ENCODE results near the gene DCAF15. TPM values are rescaled to one million over a fixed set of nuclear protein-coding genes. Genes with fewer than 3 reads are reported as not detected.

Gene DCAF15
- total RNA-seq, 1 donor from 2014 or later = 30.0 TPM

GRCh38 chr19:13995017-13995728, 42.9 kb downstream of the DCAF15 start:
- DNase-seq (ENCODE audit: low spot score) = no peak

GRCh38 chr19:13995878-13996765, 43.8 kb downstream of the DCAF15 start:
- no peak for DNase-seq (ENCODE audit: low spot score)

- no peak for DNase-seq (ENCODE audit: low spot score)
Observed at GRCh38 chr19:13996928-13997630, 44.8 kb downstream of the DCAF15 start.

- no peak for DNase-seq (ENCODE audit: low spot score)
Observed at GRCh38 chr19:13997631-13997962, 45.3 kb downstream of the DCAF15 start.

- no peak for DNase-seq (ENCODE audit: low spot score)
Observed at GRCh38 chr19:13998426-13998825, 46.1 kb downstream of the DCAF15 start.

- no peak for DNase-seq (ENCODE audit: low spot score)
Observed at GRCh38 chr19:13999085-13999484, 46.8 kb downstream of the DCAF15 start.

GRCh38 chr19:14000691-14001375, 48.5 kb downstream of the DCAF15 start:
- DNase-seq (ENCODE audit: low spot score) = no peak

GRCh38 chr19:14002571-14003250, 50.4 kb downstream of the DCAF15 start:
- no peak for DNase-seq (ENCODE audit: low spot score)

- no peak for DNase-seq (ENCODE audit: low spot score)
Observed at GRCh38 chr19:14003251-14004055, 51.1 kb downstream of the DCAF15 start.

- no peak for DNase-seq (ENCODE audit: low spot score)
Observed at GRCh38 chr19:14004619-14005348, 52.5 kb downstream of the DCAF15 start.

- DNase-seq (ENCODE audit: low spot score) = peak; percentile 95
Observed at GRCh38 chr19:14005349-14006084, 53.2 kb downstream of the DCAF15 start.

- DNase-seq (ENCODE audit: low spot score) = peak; percentile 100
Observed at GRCh38 chr19:14006085-14006765, 53.9 kb downstream of the DCAF15 start, which contains the start of gene RFX1. RFX1 (minus strand) TSS chr19:14006320; CDS start chr19:13993843, 12,477 bp downstream.

- no peak for DNase-seq (ENCODE audit: low spot score)
Observed at GRCh38 chr19:14006766-14007562, 54.7 kb downstream of the DCAF15 start.

Data from ureter (tissue), 1 donor.